GM18517 (cell line): Measurements from ENCODE around the gene TNNT2.

Source experiments
- ATAC-seq: cut with Tn5 transposase; IDR thresholded peaks from one replicate; pipeline ENCODE4 v1.9.1; 2021; ENCODE audit warnings: mild to moderate bottlenecking, moderate library complexity; ENCODE audit not compliant: unreplicated experiment

The TNNT2 gene

DNA sequence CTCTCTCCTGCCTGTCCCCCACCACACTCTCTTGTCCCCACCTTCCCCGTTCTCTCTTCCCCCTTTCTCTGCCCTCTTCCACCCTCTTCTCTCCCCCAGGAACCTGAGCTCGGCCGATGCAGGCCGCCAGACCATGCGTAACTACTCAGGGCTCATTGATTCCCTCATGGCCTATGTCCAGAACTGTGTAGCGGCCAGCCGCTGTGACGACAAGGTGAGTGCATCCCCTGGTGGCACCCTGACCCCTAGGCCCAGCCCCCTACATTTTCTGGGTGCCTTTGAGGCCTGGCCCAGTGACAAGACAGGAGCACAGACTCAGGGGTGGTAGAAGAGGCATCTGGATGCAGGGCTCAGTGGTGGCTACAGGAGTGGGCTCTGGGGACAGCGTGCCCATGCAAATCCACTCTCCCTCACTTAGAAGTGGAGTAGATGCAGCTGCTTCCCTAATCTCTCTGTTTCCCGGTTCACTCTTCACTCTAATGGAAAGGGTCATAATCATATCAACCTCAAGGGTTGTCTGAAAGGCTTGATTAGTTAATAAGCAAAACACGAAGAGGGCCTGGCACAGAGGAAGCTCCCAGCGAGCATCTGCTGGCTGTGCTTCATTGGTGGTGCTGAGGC is 57.2 kb downstream of the TNNT2 start:
- ATAC-seq: no peak

DNA sequence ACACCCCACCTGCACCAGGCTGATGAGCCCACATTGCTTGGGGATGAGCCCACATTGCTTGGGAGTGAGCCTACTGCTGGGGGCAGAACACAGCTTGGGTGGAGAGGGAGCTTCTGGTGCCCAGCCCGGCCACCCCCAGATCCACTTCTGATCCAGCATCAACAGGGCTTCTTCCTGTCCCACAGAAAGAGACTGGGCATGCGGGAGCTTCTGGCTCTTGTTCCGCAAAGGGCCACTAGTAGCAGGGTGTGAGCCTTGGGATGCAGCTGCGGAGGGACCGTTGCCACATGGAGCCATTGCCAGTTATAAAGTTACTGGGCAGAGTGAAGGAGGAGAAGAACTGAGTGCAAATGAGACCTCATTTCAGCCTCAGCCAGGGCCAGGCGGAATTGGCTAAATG is 57.8 kb downstream of the TNNT2 start:
- ATAC-seq: no peak

DNA sequence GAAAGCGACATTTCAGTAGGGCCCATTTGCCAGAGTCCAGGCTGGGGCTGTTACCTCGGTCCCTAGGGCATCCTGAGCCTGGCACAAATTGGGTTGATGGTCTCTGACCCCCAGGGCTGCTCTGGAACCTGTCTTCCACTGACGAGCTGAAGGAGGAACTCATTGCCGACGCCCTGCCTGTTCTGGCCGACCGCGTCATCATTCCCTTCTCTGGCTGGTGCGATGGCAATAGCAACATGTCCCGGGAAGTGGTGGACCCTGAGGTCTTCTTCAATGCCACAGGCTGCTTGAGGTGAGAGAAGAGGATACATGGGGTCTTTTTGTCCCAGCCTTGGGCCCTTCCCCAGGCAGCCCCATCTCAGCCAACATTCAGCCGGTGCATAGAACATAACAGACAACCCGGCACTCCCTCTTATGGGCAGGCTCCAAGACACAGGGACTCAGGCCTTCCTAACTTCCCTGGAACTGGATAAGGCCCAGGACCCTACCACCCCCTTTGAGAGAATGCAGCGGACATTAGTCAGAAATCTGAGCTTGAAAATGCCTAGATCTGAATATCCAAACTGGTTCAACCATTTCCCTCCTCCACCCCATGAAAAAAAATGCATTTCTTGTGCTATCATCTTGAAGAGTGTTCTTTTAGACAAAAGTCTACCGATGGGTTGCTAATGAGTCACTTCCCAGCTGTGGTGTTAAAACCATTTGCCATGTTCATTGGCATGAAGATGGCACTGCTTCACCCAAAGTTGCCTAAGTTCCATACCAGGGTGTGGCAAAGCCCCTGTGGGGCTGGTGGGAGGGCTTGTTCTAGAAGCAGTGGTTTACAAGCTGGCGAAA is 58.8 kb downstream of the TNNT2 start:
- ATAC-seq: no peak

DNA sequence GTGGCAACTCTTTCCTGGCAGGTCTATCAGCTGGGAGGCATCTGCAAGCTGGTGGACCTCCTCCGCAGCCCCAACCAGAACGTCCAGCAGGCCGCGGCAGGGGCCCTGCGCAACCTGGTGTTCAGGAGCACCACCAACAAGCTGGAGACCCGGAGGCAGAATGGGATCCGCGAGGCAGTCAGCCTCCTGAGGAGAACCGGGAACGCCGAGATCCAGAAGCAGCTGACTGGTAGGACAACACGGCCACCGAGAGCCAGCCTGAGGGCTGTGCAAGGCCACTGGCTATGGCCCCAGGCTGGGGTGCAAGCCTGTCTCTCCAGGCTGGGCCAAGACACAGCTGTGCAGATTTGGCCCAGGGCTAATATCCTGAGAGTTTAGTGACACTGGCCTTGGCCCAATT is 59.9 kb downstream of the TNNT2 start:
- ATAC-seq: no peak

DNA sequence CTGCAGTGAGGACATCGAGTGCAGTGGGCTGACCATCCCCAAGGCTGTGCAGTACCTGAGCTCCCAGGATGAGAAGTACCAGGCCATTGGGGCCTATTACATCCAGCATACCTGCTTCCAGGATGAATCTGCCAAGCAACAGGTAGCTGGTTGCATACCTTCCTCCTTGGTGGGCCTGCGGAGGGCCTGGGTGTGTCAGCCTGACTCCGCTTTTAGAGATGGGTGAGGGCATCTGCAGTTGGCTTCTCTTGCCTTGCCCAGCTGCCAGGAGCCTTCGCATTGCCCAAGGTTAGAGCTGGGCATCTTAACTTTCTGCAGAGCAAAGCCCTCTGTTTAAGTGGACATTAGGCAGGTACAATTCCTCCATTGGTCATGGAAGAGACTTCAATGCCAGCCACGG is 60.9 kb downstream of the TNNT2 start:
- ATAC-seq: no peak

DNA sequence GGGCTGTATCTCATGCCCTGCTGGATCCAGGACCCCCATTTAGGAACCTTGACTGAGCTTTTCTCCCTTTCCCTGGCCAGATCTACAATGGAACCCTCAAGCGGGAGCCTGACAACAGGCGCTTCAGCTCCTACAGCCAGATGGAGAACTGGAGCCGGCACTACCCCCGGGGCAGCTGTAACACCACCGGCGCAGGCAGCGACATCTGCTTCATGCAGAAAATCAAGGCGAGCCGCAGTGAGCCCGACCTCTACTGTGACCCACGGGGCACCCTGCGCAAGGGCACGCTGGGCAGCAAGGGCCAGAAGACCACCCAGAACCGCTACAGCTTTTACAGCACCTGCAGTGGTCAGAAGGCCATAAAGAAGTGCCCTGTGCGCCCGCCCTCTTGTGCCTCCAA is 64.4 kb downstream of the TNNT2 start:
- ATAC-seq: no peak

DNA sequence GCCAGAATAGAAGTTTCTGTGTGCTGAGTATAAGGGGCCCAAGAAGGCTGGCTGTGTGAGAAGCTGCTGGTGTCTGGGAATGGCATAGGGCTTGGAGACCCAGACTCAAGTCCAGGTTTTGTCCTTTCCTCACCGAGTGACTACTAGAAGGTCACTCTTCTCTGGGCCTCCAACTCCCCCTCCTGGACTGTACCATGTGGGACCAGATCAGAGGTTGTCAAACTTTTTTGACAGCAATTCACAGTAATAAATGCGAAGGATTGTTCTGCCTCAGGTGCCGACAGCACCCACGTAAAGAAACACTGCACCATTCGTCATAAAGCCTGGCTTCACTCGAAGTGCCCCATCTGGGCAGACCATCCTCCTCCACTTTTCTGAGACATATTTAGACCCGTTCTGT is 65.2 kb downstream of the TNNT2 start:
- ATAC-seq: no peak

GRCh38 chr1:201311356-201312011 is 66.0 kb downstream of the TNNT2 start:
- no peak for ATAC-seq

- ATAC-seq: no peak
Observed at GRCh38 chr1:201310986-201311355, 66.5 kb downstream of the TNNT2 start.

DNA sequence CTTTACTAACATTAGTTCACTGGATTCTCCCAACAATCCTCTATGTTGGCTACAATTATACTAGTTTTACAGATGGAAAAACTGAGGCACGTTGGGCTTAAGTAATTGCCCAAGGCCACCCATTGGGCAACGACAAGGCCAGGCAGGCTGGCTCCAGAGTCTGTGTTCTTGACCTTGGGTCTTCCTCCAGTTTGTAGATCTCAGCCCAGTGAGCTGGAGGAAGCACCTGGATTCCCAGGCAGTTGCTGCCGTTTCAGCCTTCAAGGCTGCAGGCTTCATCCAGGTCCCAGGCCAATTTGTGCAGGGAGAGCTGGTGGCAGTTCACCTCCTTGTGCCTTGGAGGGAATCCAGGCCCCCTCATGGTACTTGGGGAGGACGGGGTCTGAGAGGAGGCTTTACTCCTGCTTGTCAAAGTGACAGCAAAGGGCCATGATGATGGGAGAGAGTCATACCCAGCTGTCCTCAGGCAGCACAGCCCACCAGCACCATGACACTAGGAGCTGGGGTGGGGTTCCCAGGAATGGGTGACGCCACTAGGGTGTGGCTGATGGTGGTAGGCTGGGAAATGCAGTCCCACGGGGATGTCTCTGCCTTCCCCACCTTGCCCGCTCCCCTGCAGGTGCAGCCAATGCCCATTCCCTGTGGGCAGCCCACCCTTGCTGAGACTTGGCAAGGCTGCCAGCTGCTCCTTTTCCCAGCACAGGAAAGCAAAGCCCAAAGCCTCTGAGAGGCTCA is 67.1 kb downstream of the TNNT2 start:
- no peak for ATAC-seq

DNA sequence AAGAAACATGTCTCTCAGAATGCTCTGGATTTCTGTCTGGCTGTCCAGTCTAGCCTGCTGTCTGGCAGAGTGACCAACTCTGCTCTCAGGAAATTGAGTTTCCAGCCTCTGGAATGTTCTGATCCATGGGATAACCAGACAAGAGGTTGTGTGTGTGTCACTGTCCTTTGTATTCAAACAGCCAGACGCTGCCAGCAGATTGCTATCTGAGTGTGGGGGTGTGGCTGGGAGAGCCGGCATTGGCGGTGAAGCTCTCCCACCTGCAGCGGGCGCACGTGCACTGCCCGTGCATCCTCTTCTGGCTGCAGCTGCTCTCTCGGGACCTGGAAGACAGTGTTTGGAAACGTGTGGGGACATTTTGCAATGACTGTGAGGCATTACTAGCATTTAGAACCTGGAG is 68.1 kb downstream of the TNNT2 start:
- no peak for ATAC-seq
